ENCODE measurements around the gene PRMT1. TPM values are rescaled to one million over a fixed set of nuclear protein-coding genes. Genes with fewer than 3 reads are reported as not detected.

Gene PRMT1
- total and polyA plus RNA-seq, 9 of the 15 experiments (the other 6 are each of a cell fraction or from before 2014, with no cell fraction given) = 13.3 to 464 (median 326) TPM

GRCh38 chr19:49676136-49676783 is 811 bp upstream of the PRMT1 start (continued):
- TF ChIP-seq ZBTB11 (CRISPR knock-in tag; IDR thresholded peaks at IDR 0.05) (no peak), ATF7 (IDR thresholded peaks at IDR 0.05) (peak; percentile 100), DACH1 (IDR thresholded peaks at IDR 0.05; ENCODE audit: partially characterized antibody) (no peak), CTBP1 (IDR thresholded peaks at IDR 0.05; ENCODE audit: borderline replicate concordance) (no peak), ZFX (CRISPR knock-in tag; IDR thresholded peaks at IDR 0.05) (peak; percentile 77), TEAD2 (tag; IDR thresholded peaks at IDR 0.05) (no peak), GATA2 (CRISPR knock-in tag; IDR thresholded peaks at IDR 0.05) (no peak), HOMEZ (CRISPR knock-in tag; IDR thresholded peaks at IDR 0.05) (no peak), ZNF143 (CRISPR knock-in tag; IDR thresholded peaks at IDR 0.05) (no peak; the same call in 1 of the 2 replicates), PHF20 (IDR thresholded peaks at IDR 0.05; ENCODE audit: partially characterized antibody) (peak; percentile 46), FUS (optimal IDR thresholded peaks at IDR 0.05; ENCODE audit: low read depth, low read length) (no peak), NFE2 (IDR thresholded peaks at IDR 0.05; ENCODE audit: low read depth) (no peak), ZNF695 (CRISPR knock-in tag; IDR thresholded peaks at IDR 0.05) (no peak), ARID2 (IDR thresholded peaks at IDR 0.05) (no peak), SMARCB1 (IDR thresholded peaks at IDR 0.05; ENCODE audit: insufficient read length, low read depth) (no peak), SRSF7 (optimal IDR thresholded peaks at IDR 0.05; ENCODE audit: low read depth, low read length) (no peak), JUNB (CRISPR knock-in tag; conservative IDR thresholded peaks at IDR 0.05) (no peak), SMARCC2 (IDR thresholded peaks at IDR 0.05; ENCODE audit: low read depth) (no peak), TAF9B (IDR thresholded peaks at IDR 0.05; ENCODE audit: partially characterized antibody) (peak; percentile 90), ARNT (IDR thresholded peaks at IDR 0.05) (peak in 1 of 2 experiments; percentile 91; a peak in 3 of 4 replicates), PCBP1 (IDR thresholded peaks at IDR 0.05; ENCODE audit: low read depth, low read length, poor library complexity, severe bottlenecking) (no peak), ZKSCAN8 (CRISPR knock-in tag; IDR thresholded peaks at IDR 0.05) (no peak), VEZF1 (CRISPR knock-in tag; IDR thresholded peaks at IDR 0.05) (no peak), NR1H2 (CRISPR knock-in tag; IDR thresholded peaks at IDR 0.05) (no peak), MCM7 (IDR thresholded peaks at IDR 0.05) (no peak)
